NK-92 (cell line): Measurements from ENCODE around the gene PIGU.

Experiments used
- DNase-seq: peaks from one replicate; lab custom pipeline; 2025; ENCODE audit not compliant: unreplicated experiment; lab: John Stamatoyannopoulos, UW

Gene PIGU

DNA sequence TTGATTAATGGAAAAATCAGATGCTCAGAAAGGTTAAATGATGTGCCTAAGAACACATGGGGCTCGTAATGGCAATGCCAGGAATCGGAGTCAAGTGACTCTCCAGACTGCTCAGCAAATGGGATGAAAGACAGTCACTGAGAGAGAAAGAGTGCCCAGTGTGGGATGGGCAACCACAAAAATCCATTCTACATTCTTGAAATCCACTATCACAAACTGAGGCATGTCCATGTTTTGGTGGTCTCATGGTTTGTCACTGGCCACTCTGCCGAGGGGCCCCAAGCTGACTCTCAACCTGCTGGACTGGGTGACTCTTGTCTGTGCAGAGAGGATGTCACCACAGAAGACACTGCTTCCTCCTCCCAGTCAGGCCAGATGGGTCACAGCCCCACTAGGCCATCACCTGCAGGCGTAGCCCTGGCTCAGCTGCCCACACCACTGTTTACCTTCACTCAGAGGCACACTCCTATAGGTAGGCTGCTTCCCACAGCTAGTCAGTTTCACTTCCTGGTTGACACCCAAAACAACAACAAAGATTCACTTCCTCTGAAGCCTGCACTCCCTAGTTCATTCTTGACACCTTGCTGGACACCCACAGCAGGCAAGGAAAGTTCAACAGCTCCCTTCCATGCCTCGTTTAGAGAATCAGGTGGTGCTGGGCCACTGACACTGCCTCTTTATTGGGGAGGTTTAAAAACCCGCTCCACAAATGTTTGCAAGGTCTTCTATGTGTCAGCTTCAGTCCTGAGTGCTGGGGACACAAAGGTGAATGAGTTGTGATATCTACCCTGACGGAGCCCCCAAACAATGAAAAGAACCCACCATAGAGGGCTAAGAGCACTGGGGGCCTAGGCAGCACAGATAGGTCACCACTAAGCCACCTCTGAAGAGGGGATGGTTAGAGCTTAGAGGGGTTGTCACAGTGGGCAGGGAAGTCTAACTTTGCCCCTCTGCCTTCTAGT, 96.6 kb downstream of the PIGU start:
- no peak for DNase-seq

- DNase-seq, result no peak
Measured at GRCh38 chr20:34579191-34579978, 97.5 kb downstream of the PIGU start.

- DNase-seq, result no peak
Measured at GRCh38 chr20:34578521-34578920, 98.4 kb downstream of the PIGU start.

GRCh38 chr20:34578025-34578424, 98.9 kb downstream of the PIGU start:
- DNase-seq, result no peak

DNA sequence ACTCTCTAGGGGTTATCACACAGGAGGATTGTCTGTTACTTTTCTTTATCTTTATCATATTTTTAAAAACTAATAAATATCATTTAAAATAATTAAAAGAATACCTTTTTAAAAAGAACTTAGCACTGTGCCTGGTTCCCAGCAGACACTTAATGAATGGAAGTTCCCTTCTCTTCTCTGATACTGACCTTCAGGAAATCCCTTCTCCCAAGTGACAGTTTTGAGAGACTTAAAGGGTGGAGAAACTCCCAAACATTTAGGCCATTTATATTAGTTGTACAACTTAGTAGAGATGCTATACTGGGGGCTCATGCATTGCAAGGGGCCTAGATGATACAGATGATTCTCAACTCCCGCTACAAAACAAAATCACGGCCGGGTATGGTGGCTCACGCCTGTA, 99.8 kb downstream of the PIGU start:
- no peak for DNase-seq

DNA sequence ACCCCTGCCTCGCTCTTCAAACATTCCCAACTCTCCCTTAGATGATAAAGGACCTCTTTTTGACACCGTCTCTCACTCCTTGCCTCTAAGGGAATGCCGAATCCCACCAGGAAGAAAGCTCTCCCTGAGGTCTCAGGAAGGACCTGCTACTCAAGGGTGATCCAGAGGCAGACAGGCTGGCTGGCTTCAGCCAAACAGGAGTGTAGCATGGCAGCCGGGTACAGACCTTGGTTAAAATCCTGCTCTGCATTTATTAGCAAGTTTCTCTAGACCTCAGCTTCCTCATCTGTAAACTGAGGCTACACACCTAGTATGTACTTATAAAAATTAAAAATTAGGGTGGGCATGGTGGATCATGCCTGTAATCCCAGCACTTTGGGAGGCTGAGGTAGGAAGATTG, 101.1 kb downstream of the PIGU start:
- no peak for DNase-seq

DNA sequence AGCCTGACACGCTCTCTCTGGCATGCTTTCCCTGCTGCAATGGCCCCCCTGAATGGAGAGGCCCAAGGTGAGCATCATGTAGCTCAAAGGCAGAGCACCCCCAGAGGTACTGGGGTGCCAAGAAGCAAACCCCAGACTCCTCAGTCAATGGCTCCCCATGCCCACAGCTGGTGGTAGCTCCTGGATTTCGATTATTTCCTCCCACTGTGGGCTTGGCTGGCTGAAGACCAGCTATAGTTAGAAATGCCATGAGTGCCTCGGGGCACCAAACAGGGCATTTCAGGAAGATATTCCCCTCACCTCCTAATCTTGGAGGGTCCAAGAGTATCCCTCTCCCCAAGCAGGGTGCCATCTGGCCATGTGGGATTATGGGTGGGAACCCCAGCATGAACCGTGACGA, 101.6 kb downstream of the PIGU start:
- no peak for DNase-seq

GRCh38 chr20:34574861-34575260, 102.0 kb downstream of the PIGU start:
- DNase-seq, result no peak

- DNase-seq, result no peak
Measured at GRCh38 chr20:34574426-34574825, 102.5 kb downstream of the PIGU start.

DNA sequence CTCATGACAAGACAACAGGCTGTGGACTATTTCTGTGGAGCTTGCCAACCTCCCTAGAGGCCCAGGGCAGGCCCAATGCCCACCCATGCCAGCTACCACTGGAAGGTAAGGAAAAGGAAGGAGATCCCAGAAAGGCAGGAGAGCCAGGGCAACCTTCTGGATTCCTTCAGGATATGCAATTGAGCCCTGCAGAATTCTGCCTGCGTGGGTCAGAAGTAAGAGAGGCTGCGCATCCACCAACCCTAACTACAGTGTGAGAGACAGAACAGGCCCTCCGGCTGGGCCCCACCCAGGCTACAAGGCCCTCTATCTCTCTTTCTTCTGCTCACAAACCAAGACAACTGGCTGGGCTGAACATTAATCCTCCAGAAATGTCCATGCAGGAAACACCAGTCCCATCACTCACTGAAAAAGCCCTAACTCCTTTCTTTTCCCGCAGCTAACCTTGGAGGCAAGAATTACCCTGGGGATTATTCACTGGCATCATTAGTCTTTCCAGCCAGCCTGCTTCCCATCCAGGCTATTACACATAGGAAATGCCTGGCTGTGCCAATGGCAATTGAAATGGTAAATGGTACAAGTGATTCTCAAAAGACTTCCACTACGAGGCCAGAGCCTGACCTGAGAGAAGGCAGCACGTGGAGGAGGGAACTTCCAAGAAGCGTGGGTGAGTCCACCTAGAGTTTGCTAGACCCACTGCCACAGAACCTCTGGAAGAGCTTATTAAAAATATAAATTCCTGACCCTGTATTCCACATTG, 103.2 kb downstream of the PIGU start:
- DNase-seq, result no peak

GRCh38 chr20:34571753-34572152, 105.1 kb downstream of the PIGU start:
- no peak for DNase-seq

GRCh38 chr20:34570859-34571306, 106.0 kb downstream of the PIGU start:
- no peak for DNase-seq

DNA sequence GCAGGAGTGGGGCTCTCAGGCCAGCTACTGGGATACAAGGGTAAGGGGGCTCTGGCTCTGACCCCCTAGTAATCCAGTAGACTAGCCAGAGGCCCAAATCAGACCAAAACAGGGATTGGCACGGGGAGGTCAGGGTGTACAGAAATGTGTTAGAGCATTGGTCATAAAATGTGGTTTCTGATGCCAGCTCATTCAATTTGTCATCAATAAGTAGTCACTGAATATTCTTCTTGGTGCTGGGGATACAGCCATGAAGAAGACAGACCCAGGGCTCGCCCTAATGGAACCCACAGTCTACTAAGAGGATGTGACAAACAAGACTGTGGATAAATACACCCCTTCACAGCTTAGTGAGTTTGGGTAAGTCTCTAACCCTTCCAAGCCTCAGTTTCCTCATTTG, 107.3 kb downstream of the PIGU start:
- DNase-seq, result no peak

DNA sequence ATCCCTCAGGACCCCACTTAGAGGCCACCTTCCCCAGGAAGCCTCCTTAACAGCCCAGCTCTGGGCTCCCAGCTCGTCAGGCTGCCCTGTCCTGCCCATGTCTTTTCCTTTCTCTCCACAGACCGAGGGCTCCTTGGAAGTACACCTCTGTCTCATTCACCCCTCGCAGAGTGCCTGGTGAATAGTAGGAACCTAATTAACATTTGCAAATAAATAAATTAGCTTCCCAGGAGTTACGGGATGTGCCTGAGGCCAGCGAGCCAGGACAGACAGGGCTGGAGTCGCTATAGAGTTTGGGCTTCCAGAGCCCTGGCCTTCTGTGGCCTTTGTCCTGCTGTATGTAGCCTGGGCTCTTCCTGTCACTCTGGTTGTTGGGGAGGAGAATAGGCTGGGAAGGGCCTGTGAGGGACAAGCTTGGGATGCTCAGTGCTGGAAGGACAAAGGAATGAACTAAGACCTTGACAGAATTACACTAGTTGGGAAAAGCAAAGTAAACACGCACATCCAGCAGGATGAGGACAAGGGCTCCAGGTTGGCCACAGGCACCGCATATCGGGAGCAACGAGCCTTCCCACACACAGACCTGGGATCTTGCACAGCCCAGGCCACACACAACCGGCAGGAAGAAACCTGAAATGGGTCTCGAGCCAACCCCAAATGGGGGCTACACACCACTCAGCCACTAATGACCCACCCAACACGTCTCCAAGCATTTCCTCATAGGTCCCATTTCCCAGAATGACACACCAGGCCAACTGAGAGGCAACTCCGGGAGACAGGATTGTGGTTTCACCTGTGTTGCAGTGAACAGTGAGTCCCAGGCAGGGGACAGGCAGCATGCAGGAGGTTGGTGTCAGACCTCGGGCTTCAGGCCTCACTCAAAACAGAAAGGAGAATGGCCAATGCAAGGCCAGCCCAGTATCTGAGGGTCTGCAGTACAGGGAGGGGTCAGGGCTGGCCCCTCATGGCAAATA, 108.7 kb downstream of the PIGU start:
- DNase-seq, result no peak

GRCh38 chr20:34566978-34567891, 109.7 kb downstream of the PIGU start:
- DNase-seq, result no peak

- DNase-seq, result no peak
Measured at GRCh38 chr20:34564833-34565232, 112.1 kb downstream of the PIGU start.

- DNase-seq, result no peak
Measured at GRCh38 chr20:34562641-34563040, 114.3 kb downstream of the PIGU start.

- DNase-seq, result no peak
Measured at GRCh38 chr20:34561661-34562060, 115.2 kb downstream of the PIGU start.

- DNase-seq, result no peak
Measured at GRCh38 chr20:34560614-34561013, 116.3 kb downstream of the PIGU start.
